GM18505 (cell line): ENCODE results near the gene TMEM266.

Experiments
- ATAC-seq: cut with Tn5 transposase; IDR thresholded peaks from one replicate; pipeline ENCODE4 v1.9.1; 2021; ENCODE audit not compliant: unreplicated experiment
- POLR2A ChIP-seq: IDR thresholded peaks from 4 replicates; pipeline ENCODE4 v1.6.1; 2011; ENCODE audit warnings: borderline replicate concordance; ENCODE audit not compliant: insufficient read depth, insufficient read length; ENCODE audit errors: extremely low read depth

TMEM266 gene

DNA sequence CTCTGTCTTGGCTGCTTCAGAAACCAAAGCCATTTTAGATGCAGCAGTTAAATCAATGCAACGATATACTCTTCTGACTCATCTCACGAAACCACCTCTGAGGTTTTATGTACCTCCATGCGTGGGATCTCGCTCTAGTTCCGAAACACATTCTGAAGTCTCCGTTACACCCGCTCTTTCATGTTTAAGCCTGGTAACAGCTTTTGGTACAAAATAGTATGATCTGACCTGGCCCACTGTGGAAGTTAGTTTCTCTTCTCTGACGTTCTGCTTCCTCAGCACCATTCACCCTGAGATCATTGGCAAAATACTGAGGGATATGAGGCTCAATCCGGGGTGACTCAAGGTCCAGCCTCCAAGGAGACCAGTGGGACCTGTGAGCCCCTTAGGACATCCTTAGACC lies 121.9 kb downstream of the TMEM266 start:
- ATAC-seq = peak; percentile 66
- TF ChIP-seq POLR2A = no peak

DNA sequence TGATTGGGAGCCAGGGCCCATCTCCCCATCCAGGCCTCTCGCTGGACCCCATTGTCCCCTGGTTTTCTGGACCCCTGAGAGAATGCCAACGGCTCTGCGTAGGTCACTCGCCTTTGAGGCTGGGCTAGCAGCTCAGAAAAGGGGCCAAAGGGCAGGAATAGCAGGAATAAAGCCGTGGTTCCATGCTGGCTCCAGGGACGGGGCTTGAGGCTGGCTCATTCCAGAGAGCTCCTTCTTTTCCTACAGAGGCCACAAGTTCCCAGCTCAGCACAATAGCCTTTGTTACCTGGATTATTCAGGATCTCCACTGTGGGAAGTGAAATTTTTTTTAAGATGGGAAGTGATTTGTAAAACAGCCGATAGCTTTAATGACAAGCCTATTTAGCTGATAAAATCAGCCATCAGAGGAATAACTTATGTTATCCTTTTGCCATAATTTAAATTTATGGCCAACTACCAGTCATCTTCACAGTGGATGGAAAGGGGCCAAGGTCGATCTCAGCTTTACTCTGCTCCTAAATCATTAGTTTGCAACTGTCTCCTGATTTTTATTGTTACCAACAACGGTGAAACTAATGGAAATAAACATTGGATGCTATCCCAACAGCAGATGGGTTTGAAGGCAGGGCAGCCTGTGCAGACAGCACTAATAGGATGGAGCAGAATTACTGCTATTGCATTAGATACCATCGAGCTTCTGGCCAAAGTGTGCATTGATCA lies 124.3 kb downstream of the TMEM266 start:
- no peak for TF ChIP-seq POLR2A
- no peak for ATAC-seq

DNA sequence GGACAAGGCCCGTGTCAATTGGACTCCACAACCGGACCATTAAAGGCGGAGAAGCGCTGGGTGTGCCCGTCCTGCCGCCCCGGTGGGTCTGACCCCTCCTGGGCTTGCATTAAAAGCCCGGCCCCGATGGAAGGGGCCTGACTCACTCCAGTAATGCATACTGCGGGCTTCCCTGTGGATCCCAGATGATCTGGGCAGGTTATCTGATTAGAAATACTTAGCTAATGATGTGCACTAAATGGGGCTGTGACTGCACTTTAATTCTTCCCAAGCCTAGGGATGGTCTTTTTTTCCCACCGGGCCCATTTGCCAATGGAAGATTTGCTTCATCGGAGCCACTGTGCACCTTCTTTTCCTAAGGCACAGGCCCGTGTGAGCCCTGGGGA lies 124.9 kb downstream of the TMEM266 start:
- TF ChIP-seq POLR2A = no peak
- ATAC-seq = no peak

- ATAC-seq = no peak
- TF ChIP-seq POLR2A = no peak
Observed at GRCh38 chr15:76185716-76186115, 125.9 kb downstream of the TMEM266 start.

- no peak for ATAC-seq
- no peak for TF ChIP-seq POLR2A
Observed at GRCh38 chr15:76187163-76187562, 127.4 kb downstream of the TMEM266 start.

GRCh38 chr15:76189106-76189505 lies 129.3 kb downstream of the TMEM266 start:
- ATAC-seq = no peak
- TF ChIP-seq POLR2A = no peak

GRCh38 chr15:76190070-76190564 lies 130.3 kb downstream of the TMEM266 start:
- ATAC-seq = no peak
- no peak for TF ChIP-seq POLR2A

DNA sequence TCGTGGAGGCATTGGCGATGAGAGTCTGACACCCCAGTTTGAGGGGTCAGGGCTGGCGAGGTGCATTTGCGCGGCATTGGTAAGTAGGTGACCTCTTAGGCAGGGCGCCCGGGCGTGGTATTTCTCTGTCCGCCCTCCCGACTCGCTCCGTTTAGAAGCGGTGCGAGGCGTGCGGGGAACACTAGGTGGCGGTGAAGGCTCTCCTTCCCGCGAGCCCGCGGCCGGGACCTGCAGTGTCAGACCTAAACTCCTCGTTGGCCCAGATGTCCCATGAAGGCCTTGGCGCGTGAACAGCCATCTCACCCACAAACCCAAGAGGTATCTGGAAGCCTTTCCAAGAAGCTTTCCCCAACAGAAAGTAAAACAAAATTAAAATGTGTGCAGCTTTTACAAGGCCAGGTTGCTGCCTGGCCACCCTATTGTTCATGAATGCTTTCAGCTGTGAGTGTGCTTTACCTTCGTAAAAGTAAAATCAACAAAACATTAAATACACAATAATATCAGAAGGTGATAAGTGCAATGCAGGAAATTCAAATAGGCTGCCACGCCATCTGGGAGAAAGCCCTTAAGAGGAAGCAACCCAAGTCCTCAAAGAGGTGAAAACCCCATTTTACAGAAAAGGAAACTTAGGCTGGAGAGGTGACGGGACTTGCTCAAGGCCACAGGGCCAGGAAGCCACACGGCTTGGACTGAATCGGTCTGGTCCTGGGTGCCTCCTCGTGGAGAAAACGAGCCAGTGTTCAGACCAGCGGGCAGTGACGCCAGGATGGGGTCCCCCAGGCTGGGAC lies 131.2 kb downstream of the TMEM266 start:
- TF ChIP-seq POLR2A = no peak
- peak; percentile 67 for ATAC-seq

DNA sequence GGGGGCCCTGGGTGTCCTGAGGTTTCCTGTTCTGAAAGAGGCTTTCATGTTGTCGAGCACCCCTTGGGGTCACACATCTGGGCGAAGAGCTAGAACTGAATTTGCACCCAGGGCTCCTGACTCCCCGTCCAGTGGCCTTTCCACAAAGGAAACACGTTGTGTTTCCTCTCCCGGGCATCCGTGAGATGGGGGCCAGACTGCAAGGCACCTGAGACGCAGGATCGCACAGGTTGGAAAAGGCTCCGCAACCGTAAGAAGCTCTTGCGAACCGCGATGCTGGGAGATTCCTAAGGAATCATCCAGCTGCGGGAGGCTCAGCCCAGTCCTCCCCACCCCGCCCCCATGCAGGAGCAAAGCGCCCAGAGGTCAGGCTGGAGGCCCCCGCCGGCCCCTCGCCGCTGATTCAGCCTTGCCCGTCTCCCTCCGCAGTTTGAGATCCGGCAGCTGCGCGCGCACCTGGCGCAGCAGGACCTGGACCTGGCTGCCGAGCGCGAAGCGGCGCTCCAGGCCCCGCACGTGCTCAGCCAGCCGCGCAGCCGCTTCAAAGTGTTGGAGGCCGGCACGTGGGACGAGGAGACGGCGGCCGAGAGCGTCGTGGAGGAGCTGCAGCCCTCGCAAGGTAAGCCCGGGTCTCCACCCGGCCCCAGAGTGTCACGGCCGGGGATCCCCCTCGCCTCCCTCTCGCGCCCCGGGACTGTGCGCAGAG lies 131.9 kb downstream of the TMEM266 start:
- no peak for TF ChIP-seq POLR2A
- no peak for ATAC-seq

GRCh38 chr15:76192715-76193114 lies 132.9 kb downstream of the TMEM266 start:
- no peak for TF ChIP-seq POLR2A
- no peak for ATAC-seq

DNA sequence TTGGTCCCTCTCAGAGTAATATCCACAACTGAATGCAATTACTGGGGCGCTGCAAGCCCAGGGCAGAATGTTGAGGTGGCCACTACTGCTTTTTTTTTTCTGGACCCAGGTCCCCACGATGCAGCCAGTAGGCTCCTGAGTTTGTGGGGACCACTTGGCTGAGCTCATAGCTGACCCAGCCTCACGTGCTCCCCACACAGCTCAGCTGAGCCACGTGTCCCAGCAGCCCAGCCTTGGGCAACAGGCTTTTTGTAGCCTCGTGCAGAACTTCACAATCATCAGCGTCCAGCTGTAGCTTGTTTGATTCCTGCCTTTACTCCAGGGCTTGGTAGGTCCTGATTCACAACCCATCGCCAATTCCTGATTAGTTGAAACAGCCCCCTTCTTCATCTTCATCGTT lies 134.1 kb downstream of the TMEM266 start:
- no peak for TF ChIP-seq POLR2A
- no peak for ATAC-seq

DNA sequence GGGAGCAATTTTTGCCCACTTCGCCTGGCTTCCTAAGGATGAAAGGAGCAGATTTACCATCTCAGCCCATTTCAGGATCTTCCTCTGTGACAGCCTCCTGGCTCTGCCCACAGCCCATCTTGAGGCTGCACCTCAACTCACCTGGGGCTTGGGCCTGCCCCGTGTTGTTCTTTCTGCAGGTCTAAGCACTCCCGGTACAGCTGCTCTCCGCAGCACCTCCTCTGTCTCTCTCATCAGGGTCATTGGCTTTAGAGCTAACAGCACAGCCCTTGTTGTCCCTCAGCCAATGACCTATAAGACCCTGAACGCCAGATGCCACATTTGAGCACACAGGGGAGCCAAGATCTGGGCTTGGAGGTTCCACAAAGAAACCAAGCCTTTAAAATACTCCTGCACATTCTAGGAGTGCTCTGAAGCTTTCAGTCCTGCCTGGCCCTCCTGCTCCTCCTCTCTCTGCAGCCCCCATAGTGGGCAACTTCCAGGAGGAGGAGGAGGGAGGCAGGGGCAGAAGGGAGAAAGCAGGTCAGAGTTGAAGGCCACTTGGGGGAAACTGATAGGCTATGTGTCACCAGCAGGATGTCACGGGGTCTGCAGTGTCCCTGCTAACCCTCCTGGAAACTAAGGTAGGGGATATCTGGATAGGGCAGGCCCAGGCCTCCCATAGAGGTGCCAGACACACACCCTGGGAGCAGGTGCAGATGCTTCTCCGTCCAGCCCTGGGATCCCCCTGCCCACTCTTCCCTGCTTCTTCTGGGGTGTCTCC lies 135.9 kb downstream of the TMEM266 start:
- ATAC-seq = no peak
- TF ChIP-seq POLR2A = no peak
